ENCODE results near the gene SRGAP1. TPM values are rescaled to one million over a fixed set of nuclear protein-coding genes. Genes with fewer than 3 reads are reported as not detected.
"Not testable (repeated sequence)": the region's sequence is repeated elsewhere in the genome, so short reads cannot be mapped to it uniquely, and the experiment has no call there.

SRGAP1 gene
- total RNA-seq, 4 donors from 2014 or later = 13.1 to 81.5 (median 22.4) TPM

DNA sequence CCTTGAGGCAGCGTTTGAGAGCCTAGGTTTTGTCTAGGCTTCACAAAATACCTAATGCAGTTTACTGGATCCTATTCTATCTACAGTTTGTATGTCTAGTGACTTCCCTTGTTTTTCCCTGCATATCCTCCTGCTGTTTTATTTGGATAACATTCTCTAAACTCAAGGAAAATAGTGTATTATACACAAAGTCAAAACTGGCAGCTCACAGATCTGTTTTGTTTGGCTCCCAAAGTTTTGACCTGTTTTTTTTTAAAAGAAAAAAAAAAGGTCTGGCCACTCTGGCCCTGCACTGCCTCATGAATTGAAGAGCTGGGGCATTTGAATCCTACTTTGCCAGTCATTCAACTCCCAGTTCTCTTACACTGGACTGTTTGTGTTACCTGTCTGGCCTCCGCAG lies 222.3 kb downstream of the SRGAP1 start:
- DNase-seq (ENCODE audit: low spot score in 2 of 2) = no peak
- no peaks in the 10 kb centered on the region for H3K4me1 ChIP-seq
- TF ChIP-seq EP300 (IDR thresholded peaks at IDR 0.05) (no peak), POLR2A (IDR thresholded peaks at IDR 0.05) (no peak)
- TF ChIP-seq, protein P1, sequence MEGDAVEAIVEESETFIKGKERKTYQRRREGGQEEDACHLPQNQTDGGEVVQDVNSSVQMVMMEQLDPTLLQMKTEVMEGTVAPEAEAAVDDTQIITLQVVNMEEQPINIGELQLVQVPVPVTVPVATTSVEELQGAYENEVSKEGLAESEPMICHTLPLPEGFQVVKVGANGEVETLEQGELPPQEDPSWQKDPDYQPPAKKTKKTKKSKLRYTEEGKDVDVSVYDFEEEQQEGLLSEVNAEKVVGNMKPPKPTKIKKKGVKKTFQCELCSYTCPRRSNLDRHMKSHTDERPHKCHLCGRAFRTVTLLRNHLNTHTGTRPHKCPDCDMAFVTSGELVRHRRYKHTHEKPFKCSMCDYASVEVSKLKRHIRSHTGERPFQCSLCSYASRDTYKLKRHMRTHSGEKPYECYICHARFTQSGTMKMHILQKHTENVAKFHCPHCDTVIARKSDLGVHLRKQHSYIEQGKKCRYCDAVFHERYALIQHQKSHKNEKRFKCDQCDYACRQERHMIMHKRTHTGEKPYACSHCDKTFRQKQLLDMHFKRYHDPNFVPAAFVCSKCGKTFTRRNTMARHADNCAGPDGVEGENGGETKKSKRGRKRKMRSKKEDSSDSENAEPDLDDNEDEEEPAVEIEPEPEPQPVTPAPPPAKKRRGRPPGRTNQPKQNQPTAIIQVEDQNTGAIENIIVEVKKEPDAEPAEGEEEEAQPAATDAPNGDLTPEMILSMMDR (IDR thresholded peaks at IDR 0.05) = no peak
- peaks cover 0 to 34% (median 0%) of the 10 kb centered on the region in 3 donors for H3K36me3 ChIP-seq
- no peaks in the 10 kb centered on the region for H3K9me3 ChIP-seq
- H3K4me3 ChIP-seq = no peak overlapping the region
- no peak overlapping the region for H3K27ac ChIP-seq
- no peaks in the 10 kb centered on the region for H3K27me3 ChIP-seq
- WGBS, 2 donors = 78 to 80% methylated on average over 2 of the region's 2 CpGs

DNA sequence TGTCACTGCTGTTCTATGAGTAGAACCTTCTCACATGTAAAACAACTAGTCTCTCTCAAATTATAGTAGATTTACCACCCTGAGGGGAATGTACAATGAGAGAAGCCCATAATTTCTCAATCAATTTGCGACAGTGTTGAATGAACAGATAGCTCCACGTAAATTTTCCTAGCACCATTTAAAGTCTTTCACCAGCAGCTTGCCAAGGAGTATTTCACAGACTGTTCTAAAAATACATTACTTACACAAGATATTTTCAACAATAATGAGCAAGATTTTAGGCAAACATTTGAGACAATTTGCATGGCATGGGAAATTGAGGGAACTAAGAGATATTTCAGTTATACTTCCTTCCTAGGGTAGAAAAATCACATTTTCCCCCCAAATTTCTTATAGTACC lies 226.0 kb downstream of the SRGAP1 start:
- Histone ChIP-seq H3K4me3 (no peak overlapping the region), H3K9me3 (no peaks in the 10 kb centered on the region), H3K27ac (no peak overlapping the region), H3K27me3 (no peaks in the 10 kb centered on the region), H3K36me3 (peaks cover 0 to 44% (median 0%) of the 10 kb centered on the region in 3 donors), H3K4me1 (no peaks in the 10 kb centered on the region)
- DNase-seq (ENCODE audit: low spot score in 2 of 2) = no peak
- 77 to 85% methylated on average over 2 of the region's 2 CpGs for WGBS, 2 donors
- no peak for TF ChIP-seq EP300 (IDR thresholded peaks at IDR 0.05)
- TF ChIP-seq POLR2A (IDR thresholded peaks at IDR 0.05) = no peak
- TF ChIP-seq, protein P1 (IDR thresholded peaks at IDR 0.05) = no peak

GRCh38 chr12:64072916-64073575 lies 228.5 kb downstream of the SRGAP1 start:
- TF ChIP-seq, protein P1 (IDR thresholded peaks at IDR 0.05) = no peak
- TF ChIP-seq EP300 (IDR thresholded peaks at IDR 0.05) = no peak
- TF ChIP-seq POLR2A (IDR thresholded peaks at IDR 0.05) = no peak
- Histone ChIP-seq H3K27ac (no peak overlapping the region), H3K9me3 (no peaks in the 10 kb centered on the region), H3K27me3 (no peaks in the 10 kb centered on the region), H3K36me3 (peaks cover 0 to 30% (median 0%) of the 10 kb centered on the region in 3 donors), H3K4me1 (no peaks in the 10 kb centered on the region), H3K4me3 (no peak overlapping the region)
- 90 to 92% methylated on average over 5 of the region's 5 CpGs for WGBS, 2 donors
- DNase-seq (ENCODE audit: low spot score in 2 of 2) = no peak

DNA sequence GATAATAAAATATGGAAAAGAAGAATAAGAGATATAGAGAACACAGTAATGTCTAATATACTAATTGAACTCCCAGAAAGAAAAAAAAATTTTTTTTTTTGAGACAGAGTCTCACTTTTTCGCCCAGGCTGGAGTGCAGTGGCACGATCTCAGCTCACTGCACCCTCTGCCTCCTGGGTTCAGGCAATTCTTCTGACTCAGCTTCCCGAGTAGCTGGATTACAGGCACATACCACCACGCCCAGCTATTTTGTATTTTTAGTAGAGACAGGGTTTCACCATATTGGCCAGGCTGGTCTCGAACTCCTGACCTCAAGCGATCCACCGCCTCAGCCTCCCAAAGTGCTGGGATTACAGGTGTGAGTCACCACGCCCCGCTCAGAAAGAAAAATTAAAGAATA lies 232.1 kb downstream of the SRGAP1 start:
- DNase-seq (ENCODE audit: low spot score in 2 of 2); H3K27ac ChIP-seq; H3K4me3 ChIP-seq; H3K27me3 ChIP-seq; H3K9me3 ChIP-seq; H3K4me1 ChIP-seq: not testable (repeated sequence)
- H3K36me3 ChIP-seq = peaks cover 0 to 46% (median 0%) of the 10 kb centered on the region in 3 donors
- 95 to 96% methylated on average over 9 of the region's 9 CpGs for WGBS, 2 donors

GRCh38 chr12:64077922-64078321 lies 233.4 kb downstream of the SRGAP1 start:
- H3K4me3 ChIP-seq = no peak overlapping the region
- no peaks in the 10 kb centered on the region for H3K27me3 ChIP-seq
- peaks cover 0 to 10% (median 0%) of the 10 kb centered on the region in 4 donors for H3K4me1 ChIP-seq
- no peaks in the 10 kb centered on the region for H3K9me3 ChIP-seq
- DNase-seq (ENCODE audit: low spot score in 2 of 2) = no peak
- no peak for TF ChIP-seq POLR2A (IDR thresholded peaks at IDR 0.05)
- TF ChIP-seq, protein P1 (IDR thresholded peaks at IDR 0.05) = no peak
- no peak overlapping the region for H3K27ac ChIP-seq
- peaks cover 0 to 35% (median 0%) of the 10 kb centered on the region in 3 donors for H3K36me3 ChIP-seq
